GM21515 (cell line): ENCODE results near the gene G6PC1.
"Not testable (repeated sequence)": the region's sequence is repeated elsewhere in the genome, so short reads cannot be mapped to it uniquely, and the experiment has no call there.

ENCODE experiments used
- ATAC-seq: cut with Tn5 transposase; IDR thresholded peaks from one replicate; pipeline ENCODE4 v1.9.1; 2021; ENCODE audit not compliant: unreplicated experiment

The G6PC1 gene

GRCh38 chr17:42901535-42902229 lies 1.1 kb downstream of the G6PC1 start:
- ATAC-seq = no peak

- no peak for ATAC-seq
Observed at GRCh38 chr17:42904110-42904469, 3.5 kb downstream of the G6PC1 start.

- ATAC-seq = no peak
Observed at GRCh38 chr17:42906772-42907446, 6.3 kb downstream of the G6PC1 start.

GRCh38 chr17:42908872-42909700 lies 8.5 kb downstream of the G6PC1 start:
- no peak for ATAC-seq

- ATAC-seq = no peak
Observed at GRCh38 chr17:42913522-42913921, 12.9 kb downstream of the G6PC1 start.

GRCh38 chr17:42913981-42914617 lies 13.5 kb downstream of the G6PC1 start:
- no peak for ATAC-seq

- ATAC-seq = not testable (repeated sequence)
Observed at GRCh38 chr17:42915288-42915687, 14.7 kb downstream of the G6PC1 start.

GRCh38 chr17:42916388-42917235 lies 16.0 kb downstream of the G6PC1 start:
- not testable (repeated sequence) for ATAC-seq

GRCh38 chr17:42917236-42917603 lies 16.6 kb downstream of the G6PC1 start:
- ATAC-seq = no peak

GRCh38 chr17:42918902-42919521 lies 18.4 kb downstream of the G6PC1 start:
- ATAC-seq = no peak

- not testable (repeated sequence) for ATAC-seq
Observed at GRCh38 chr17:42919522-42920077, 19.0 kb downstream of the G6PC1 start.

GRCh38 chr17:42920106-42920900 lies 19.7 kb downstream of the G6PC1 start:
- ATAC-seq = no peak

- no peak for ATAC-seq
Observed at GRCh38 chr17:42920922-42921321, 20.3 kb downstream of the G6PC1 start.

GRCh38 chr17:42922294-42922693 lies 21.7 kb downstream of the G6PC1 start:
- ATAC-seq = no peak

GRCh38 chr17:42923472-42923871 lies 22.9 kb downstream of the G6PC1 start:
- not testable (repeated sequence) for ATAC-seq

GRCh38 chr17:42924891-42925290 lies 24.3 kb downstream of the G6PC1 start:
- ATAC-seq = no peak

- peak; percentile 69 for ATAC-seq
Observed at GRCh38 chr17:42928714-42929496, 28.3 kb downstream of the G6PC1 start.

- no peak for ATAC-seq
Observed at GRCh38 chr17:42929497-42929844, 28.9 kb downstream of the G6PC1 start.
